ENCODE results near the gene LY9. TPM values are rescaled to one million over a fixed set of nuclear protein-coding genes. Genes with fewer than 3 reads are reported as not detected.

The LY9 gene
- total RNA-seq, 4 donors from 2014 or later: 0.40 to 9.4 (median 1.8) TPM

- peak; percentile 49 for DNase-seq
- H3K4me1 ChIP-seq: peaks cover 14 to 20% (median 18%) of the 10 kb centered on the region in 4 donors
- no peaks in the 10 kb centered on the region for H3K27me3 ChIP-seq
- intact Hi-C loops (cut with DNase I; ENCODE audit: low total_unique reads) (no loop called here), in situ Hi-C loops (cut with MboI; ENCODE audit: low pct_ligation_motif_present in 1 of 4, low pct_unique_long_range_greater_than_20kb in 1 of 4, low sequenced_read_pairs in 3 of 4) (loop anchor here in 1 of 4 donors (10.0 kb wide), 2 partner anchors 53 to 57 kb away; no protein-coding TSS in a partner anchor)
- H3K9me3 ChIP-seq: no peaks in the 10 kb centered on the region
- no peak overlapping the region for H3K4me3 ChIP-seq
- no peak overlapping the region for H3K27ac ChIP-seq
- 63% methylated on average over 6 of the region's 7 CpGs; no CpG with 5 or more reads in 1 of the 2 donors for WGBS, 2 donors (ENCODE audit: low coverage in 1 of 2)
- TF ChIP-seq CTCF (IDR thresholded peaks at IDR 0.05): peak; percentile 50 to 75 (median 61)
- TF ChIP-seq EP300 (IDR thresholded peaks at IDR 0.05; ENCODE audit: low read depth): no peak
- H3K36me3 ChIP-seq: no peaks in the 10 kb centered on the region
Measured at GRCh38 chr1:160777486-160778089, 18.4 kb upstream of the LY9 start.

GRCh38 chr1:160778976-160779375, 17.0 kb upstream of the LY9 start:
- Histone ChIP-seq H3K27ac (no peak overlapping the region), H3K9me3 (no peaks in the 10 kb centered on the region), H3K4me1 (peaks cover 16 to 23% (median 21%) of the 10 kb centered on the region in 4 donors), H3K36me3 (no peaks in the 10 kb centered on the region), H3K27me3 (no peaks in the 10 kb centered on the region), H3K4me3 (no peak overlapping the region)
- no peak for DNase-seq
- in situ Hi-C loops (cut with MboI; ENCODE audit: low pct_ligation_motif_present in 1 of 4, low pct_unique_long_range_greater_than_20kb in 1 of 4, low sequenced_read_pairs in 3 of 4): loop anchor here in 1 of 4 donors (10.0 kb wide), 2 partner anchors 54 to 56 kb away; no protein-coding TSS in a partner anchor
- 85 to 90% methylated on average over 5 to 6 of the region's 6 CpGs for whole genome bisulfite sequencing, 2 donors (ENCODE audit: low coverage in 1 of 2)
- TF ChIP-seq EP300 (IDR thresholded peaks at IDR 0.05; ENCODE audit: low read depth) (no peak), CTCF (IDR thresholded peaks at IDR 0.05) (no peak), POLR2AphosphoS5 (IDR thresholded peaks at IDR 0.05) (no peak), POLR2A (IDR thresholded peaks at IDR 0.05) (no peak)
- intact Hi-C loops (cut with DNase I; ENCODE audit: low total_unique reads): no loop called here

GRCh38 chr1:160779626-160780397, 16.2 kb upstream of the LY9 start:
- H3K27me3 ChIP-seq: no peaks in the 10 kb centered on the region
- no peaks in the 10 kb centered on the region for H3K9me3 ChIP-seq
- no peaks in the 10 kb centered on the region for H3K36me3 ChIP-seq
- TF ChIP-seq POLR2A (IDR thresholded peaks at IDR 0.05) (no peak), CTCF (IDR thresholded peaks at IDR 0.05) (peak in 4 of 5 experiments; percentile 12 to 27 (median 20))
- no peak overlapping the region for H3K4me3 ChIP-seq
- intact Hi-C loops (cut with DNase I; ENCODE audit: low total_unique reads): no loop called here
- WGBS, 2 donors (ENCODE audit: low coverage in 1 of 2): 85% methylated on average over 18 of the region's 18 CpGs; no CpG with 5 or more reads in 1 of the 2 donors
- DNase-seq: peak; percentile 38
- no peak overlapping the region for H3K27ac ChIP-seq
- peaks cover 16 to 23% (median 21%) of the 10 kb centered on the region in 4 donors for H3K4me1 ChIP-seq
- in situ Hi-C loops (cut with MboI; ENCODE audit: low pct_ligation_motif_present in 1 of 4, low pct_unique_long_range_greater_than_20kb in 1 of 4, low sequenced_read_pairs in 3 of 4): loop anchor here in 1 of 4 donors (10.0 kb wide), 2 partner anchors 55 kb away; no protein-coding TSS in a partner anchor

GRCh38 chr1:160780398-160780755, 15.6 kb upstream of the LY9 start:
- H3K36me3 ChIP-seq: no peaks in the 10 kb centered on the region
- in situ Hi-C loops (cut with MboI; ENCODE audit: low pct_ligation_motif_present in 1 of 4, low pct_unique_long_range_greater_than_20kb in 1 of 4, low sequenced_read_pairs in 3 of 4) (no loop called here), intact Hi-C loops (cut with DNase I; ENCODE audit: low total_unique reads) (no loop called here)
- DNase-seq: no peak
- H3K4me3 ChIP-seq: no peak overlapping the region
- TF ChIP-seq CTCF (IDR thresholded peaks at IDR 0.05): no peak
- TF ChIP-seq POLR2A (IDR thresholded peaks at IDR 0.05): no peak
- TF ChIP-seq EP300 (IDR thresholded peaks at IDR 0.05; ENCODE audit: low read depth): no peak
- TF ChIP-seq POLR2AphosphoS5 (IDR thresholded peaks at IDR 0.05): no peak
- peak overlapping the region; percentile 80 to 90 (median 86) for H3K27ac ChIP-seq
- 77% methylated on average over 2 of the region's 2 CpGs; no CpG with 5 or more reads in 1 of the 2 donors for WGBS, 2 donors (ENCODE audit: low coverage in 1 of 2)
- H3K9me3 ChIP-seq: no peaks in the 10 kb centered on the region
- peaks cover 16 to 23% (median 21%) of the 10 kb centered on the region in 4 donors for H3K4me1 ChIP-seq
- no peaks in the 10 kb centered on the region for H3K27me3 ChIP-seq
